HG02938 (cell line): ENCODE results near the gene PHTF1.

Source experiments
- ATAC-seq: cut with Tn5 transposase; IDR thresholded peaks from one replicate; pipeline ENCODE4 v1.9.1; 2021; ENCODE audit warnings: mild to moderate bottlenecking, moderate library complexity; ENCODE audit not compliant: unreplicated experiment

PHTF1 gene

DNA sequence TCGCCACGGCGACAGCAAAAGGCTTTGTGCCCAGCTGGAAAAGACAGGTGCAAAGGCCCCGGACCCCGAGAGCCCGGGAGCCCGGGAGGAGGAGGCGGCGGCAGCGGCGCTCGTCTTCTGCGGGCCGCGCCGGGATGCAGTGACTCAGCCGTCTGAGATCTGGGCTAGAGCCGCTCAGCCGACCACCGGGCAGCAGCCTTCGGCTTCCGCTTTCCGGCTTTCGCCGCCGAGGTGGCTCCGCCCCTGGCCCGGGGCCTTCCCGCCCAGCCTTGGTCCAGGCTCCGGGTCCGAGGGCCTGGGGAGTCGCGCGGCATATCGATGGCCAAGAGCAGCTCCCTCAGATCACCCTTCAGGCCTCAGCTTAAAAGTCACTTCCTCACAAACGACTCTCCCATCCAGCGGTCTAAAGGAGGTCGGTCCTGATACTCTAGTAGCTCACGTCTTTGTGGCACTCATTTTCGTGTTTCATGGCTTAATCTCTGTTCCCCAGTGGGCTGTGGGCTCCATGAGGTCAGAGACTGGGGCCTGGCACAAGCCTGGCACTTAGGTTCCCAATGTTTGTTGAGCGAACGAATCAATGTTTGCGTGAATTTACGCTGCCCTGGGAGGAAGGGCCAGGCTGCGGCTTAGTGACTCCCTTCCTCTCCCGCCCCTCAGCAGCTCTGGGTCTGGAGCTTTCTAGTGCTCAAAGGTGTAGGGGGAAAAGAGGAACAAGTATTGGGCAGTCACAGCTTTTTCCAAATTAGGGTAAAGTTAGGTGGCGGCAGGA lies at the start of gene PHTF1:
PHTF1 (minus strand) TSS at position 154 of the 769 bp plus-strand sequence. CDS start 783 bp downstream, outside the sequence.
- peak; percentile 74 for ATAC-seq

GRCh38 chr1:113808450-113809195 lies 49.3 kb upstream of the PHTF1 start:
- no peak for ATAC-seq

DNA sequence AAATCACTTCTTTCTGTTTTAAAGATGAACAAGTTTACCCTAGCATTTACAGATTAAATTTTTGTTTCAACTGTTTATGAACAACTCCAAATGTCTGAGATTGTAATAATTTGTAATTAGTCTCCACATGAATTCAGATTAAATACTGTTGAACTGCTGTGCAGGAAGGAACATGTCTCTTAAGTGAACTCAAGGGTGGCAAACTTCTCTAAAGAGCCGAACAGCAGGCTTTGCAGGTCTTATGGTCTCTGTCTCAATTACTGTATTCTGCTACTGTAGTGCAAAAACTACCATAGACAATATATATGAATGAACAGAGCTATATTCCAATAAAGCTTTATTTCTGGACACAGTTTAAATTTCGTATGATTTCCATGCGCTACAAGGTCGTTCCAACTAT lies 46.4 kb upstream of the PHTF1 start:
- no peak for ATAC-seq

DNA sequence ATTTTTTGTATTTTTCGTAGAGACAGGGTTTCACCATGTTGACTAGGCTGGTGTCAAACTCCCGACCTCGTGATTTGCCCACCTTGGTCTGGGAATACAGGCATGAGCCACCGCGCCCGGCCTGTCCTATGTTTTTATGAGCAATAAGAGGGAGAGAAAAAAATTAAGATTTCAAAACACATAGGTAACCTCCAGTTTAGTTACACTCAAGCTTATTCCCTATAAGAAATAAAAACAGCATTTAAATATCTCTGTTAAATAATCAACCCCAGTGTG lies 45.9 kb upstream of the PHTF1 start:
- ATAC-seq, result no peak

GRCh38 chr1:113804421-113805255 lies 45.4 kb upstream of the PHTF1 start:
- ATAC-seq, result no peak

DNA sequence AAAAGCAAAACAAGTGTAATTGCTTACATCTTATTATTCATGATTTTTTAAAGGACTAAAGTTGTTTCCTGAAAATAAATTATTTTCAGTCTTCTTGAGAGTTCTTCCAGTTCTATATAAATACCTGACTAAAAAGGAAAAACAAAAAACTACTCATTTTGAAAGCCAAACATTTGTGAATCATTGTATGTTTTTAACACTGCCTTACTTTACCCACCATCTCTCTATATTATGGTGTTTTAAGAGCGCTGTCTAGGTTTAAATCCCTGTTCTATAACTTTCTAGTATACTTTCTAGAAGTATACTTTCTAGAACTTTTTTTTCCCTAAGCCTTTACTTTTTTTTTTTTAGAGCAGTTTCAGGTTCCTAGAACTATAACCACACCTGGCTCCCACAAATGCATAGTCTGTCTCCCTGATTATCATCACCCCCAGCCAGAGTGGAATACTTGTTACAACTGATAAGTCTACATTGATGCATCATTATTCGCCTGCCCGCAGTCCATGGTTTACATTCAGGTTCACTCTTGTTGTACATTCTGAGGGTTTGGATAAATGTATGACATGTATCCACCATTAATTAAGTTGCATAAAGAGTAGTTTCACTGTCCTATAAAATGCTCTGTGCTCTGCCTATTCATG lies 43.2 kb upstream of the PHTF1 start:
- no peak for ATAC-seq

DNA sequence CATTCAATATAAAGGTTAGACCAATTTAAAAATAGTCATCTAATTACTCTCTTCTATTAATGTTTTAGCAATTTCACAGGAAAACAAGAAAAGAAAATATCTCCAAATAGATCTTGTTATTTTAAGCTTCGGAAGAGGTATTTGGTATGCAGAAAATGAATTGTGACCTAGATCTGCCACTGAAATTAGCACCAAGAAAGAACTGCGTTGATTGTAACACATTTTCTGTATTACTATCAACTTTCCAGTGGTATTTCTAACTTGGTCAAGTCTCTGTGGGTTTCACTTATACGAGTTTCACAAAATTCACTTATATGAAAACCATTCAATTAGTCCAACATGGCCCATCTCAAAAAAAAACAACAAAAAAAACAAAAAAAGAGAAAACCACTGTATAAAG lies 41.2 kb upstream of the PHTF1 start:
- ATAC-seq, result no peak

DNA sequence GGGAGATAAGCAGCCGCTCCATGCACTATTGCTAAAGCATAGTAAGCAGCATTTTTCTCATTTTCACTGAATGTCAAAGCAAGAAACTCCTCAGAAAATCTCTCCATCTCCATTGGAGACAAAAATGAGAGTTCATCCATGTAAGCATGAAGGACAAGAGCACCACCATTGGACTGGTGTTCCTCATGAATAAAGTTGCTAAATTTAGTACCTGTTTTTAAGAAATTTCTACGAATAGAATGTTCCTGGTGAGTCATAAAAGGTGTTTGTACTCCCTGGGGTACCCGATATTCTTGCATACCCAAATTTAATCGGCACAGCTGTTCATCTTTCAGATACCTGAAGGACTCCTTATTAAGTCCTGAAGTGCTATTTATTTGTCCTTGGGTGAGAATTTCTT lies 38.2 kb upstream of the PHTF1 start:
- no peak for ATAC-seq

- ATAC-seq, result no peak
These were observed 34.9 kb upstream of the PHTF1 start for GRCh38 chr1:113793878-113794834.

DNA sequence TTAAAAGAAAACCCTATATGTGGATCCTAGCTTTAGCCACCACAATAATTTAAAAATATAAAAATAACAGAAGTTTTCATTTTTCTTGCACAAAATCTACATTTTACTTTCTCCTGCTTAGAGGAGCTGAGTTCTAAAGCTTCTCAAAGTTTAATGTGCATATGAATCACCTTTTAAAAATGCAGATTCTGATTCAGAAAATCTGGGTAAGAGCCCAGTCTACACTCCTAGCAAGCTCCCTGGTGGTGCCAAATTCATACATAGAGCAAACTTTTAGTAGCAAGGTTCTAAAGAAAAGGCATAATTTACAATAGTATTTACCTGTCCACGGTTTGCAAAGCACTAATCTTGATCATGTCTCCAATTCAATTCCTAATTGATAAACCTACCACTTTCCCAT lies 33.7 kb upstream of the PHTF1 start:
- ATAC-seq, result no peak

DNA sequence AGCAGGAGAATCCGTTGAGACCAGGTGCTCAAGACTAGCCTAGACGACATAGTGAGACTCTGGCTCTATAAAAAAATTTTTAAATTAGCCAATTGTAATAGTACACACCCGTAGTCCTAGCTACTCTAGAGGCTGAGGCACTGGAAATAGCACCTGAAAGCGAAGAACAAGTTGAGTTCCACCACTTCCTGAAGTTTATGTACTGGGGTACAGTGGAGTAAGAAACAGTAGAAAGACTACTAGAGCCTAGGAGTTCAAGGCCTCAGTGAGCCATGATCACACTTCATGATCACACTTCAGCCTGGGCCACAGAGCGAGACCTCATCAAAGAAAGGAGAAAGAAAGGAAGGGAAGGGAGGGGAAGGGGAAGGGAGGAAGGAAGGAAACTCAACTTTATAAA lies 33.2 kb upstream of the PHTF1 start:
- peak; percentile 58 for ATAC-seq

GRCh38 chr1:113788802-113789201 lies 29.5 kb upstream of the PHTF1 start:
- no peak for ATAC-seq

GRCh38 chr1:113787663-113788062 lies 28.4 kb upstream of the PHTF1 start:
- no peak for ATAC-seq

- no peak for ATAC-seq
These were observed 26.8 kb upstream of the PHTF1 start for GRCh38 chr1:113786069-113786468.

GRCh38 chr1:113784104-113784779 lies 25.0 kb upstream of the PHTF1 start:
- ATAC-seq, result peak; percentile 89

DNA sequence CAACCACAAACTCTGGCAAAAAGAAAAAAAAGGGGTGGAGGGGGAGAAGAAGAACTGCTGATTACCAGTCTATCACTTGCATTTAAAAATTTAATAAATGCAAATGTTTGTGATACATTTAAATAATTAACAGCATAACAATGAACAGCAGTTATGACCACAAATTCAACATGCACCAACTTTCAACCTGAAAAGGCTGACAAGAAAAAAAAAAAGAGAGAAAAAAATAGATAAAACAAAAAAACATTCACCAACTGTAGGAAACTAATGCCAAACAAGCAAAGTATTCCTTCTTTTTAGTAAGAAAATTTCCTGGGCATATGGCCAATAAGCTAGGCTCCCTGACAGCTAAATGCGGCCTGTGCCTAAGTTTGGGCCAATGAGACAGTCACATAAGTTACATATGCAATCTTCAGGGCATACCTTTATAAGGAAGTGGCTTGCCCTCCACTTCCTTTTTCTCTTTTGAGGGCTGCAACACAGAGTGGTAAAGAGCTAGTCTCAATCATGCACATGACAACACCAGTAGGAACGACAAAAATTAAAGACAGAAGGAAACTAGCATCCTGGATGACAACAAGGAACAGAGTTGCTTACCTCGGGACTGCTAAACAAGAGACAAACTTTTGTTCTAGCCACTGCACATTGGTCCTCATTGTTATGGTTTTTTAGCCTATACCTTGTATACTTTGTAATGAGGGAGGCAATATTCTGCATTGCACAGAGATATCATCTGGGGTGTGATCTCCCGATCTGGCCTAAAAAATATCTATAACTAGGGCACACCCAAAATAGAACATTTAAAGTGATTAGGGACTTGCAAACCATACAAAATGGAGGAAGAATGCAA lies 24.2 kb upstream of the PHTF1 start:
- peak; percentile 63 for ATAC-seq

DNA sequence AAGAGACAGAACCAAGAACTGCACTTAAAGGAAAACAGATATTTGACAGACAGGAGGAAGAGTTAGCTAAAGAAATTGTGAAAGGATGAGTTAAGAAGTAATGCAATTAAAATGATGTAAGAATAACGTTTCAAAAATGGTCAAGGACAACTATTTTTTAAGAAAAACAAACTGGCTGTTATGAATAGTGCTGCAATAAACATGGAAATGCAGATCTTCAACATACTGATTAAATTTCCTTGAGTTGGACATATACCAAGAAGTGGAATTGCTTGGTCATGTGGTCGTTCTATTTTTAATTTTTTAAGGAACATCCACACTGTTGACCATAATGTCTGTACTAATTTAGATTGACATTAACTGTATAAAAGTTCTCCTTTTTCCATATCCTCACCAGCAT lies 23.1 kb upstream of the PHTF1 start:
- ATAC-seq, result no peak

DNA sequence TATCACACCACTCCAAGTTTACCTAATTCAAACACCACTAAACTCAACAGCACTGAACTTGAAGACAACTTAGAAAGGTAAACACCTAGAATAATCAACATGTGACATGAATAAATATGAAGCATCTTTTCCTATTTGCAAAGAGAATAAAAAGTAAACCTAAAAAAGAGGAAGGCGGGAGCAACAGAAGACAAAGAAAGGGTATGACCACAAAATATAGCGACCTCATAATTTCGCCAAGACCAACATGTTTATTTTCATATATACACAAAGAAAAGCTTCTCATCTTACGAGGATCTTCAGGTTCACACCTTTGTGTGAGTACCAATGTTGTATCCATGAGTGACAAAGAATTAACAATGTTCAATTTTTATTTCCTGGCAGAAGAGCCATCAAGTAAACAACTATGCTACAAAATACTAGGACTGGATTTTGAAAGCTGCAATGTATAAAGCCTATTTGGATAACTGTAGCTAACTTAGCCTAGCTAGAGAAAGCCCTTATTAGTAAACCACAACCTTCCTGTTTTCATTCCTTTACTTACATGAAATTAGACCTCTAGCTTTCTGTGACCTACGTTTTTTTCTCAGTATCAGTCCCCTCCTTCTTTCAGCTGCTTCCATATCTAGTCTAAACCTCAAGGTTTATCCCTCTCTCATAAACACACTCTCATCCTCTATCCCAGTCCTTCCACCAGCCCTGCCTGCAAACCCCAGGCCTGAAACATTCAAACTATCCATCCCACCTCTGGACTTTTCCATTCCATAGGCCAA lies 21.3 kb upstream of the PHTF1 start:
- no peak for ATAC-seq
